K562 (cell line): ENCODE measurements around the gene UNC79. TPM values are rescaled to one million over a fixed set of nuclear protein-coding genes. Genes with fewer than 3 reads are reported as not detected.

Source experiments
- ATAC-seq: fragments of 200-7000 bp; cut with Tn5 transposase; 3 replicates; pipeline ENCODE4 v1.9.1; 2020; ENCODE audit warnings: moderate library complexity
- BruUV-seq: library from RNA; stranded (reverse); fragments of 400-500 nt; replicated peaks from 2 replicates; lab custom pipeline; 2021; lab: Mats Ljungman, UMichigan
- CTCF ChIA-PET: fragments of 300-600 bp; formaldehyde crosslinking; extraction: SDS; loops from one replicate; lab custom pipeline; 2021; ENCODE audit warnings: low intra/inter-chr PET ratio; lab: Yijun Ruan, JAX
- POLR2A ChIA-PET: fragments of 300-600, 350-650 bp; sonication (Branson Sonifier 250); formaldehyde crosslinking; extraction: SDS; loops from one replicate; lab custom pipeline; 2021; ENCODE audit warnings: antibody characterized with exemption, inconsistent platforms; lab: Yijun Ruan, JAX
- DNase-seq, 4 experiments: peaks; one replicate each; pipeline versions ENCODE4 v3.0.0 to v3.0.0-alpha.2; 2011 to 2018; ENCODE audit warnings: low spot score in 3 of 4, mixed read lengths in 3 of 4; ENCODE audit errors: extremely low read depth in 1 of 4
- FAIRE-seq: peaks from 2 replicates; lab custom pipeline; 2011; peaks lifted over from hg19 to GRCh38; lab: Jason Lieb, UNC
- H2AFZ ChIP-seq: 2 replicates; pipeline ENCODE4 v1.6.0; 2011; ENCODE audit warnings: low read depth, low read length, control low read depth, inconsistent platforms
- H3K27ac ChIP-seq: fragments of 200-600 bp; 3 replicates; pipeline ENCODE4 v1.8.0; 2011; ENCODE audit warnings: low read depth, mild to moderate bottlenecking, control low read depth, inconsistent platforms, low read length, moderate library complexity, mixed read lengths; ENCODE audit errors: extremely low read depth
- H3K27me3 ChIP-seq, 2 experiments: fragments of 300-600 bp in 1 of 2; 2 replicates in 1 of 2; 3 replicates in 1 of 2; pipeline versions ENCODE4 v1.6.0 to v1.8.0; 2011; ENCODE audit warnings: inconsistent platforms in 2 of 2, low read length in 2 of 2, mild to moderate bottlenecking in 1 of 2, mixed read lengths in 1 of 2, moderate library complexity in 1 of 2; ENCODE audit not compliant: control insufficient read depth in 2 of 2, insufficient read depth in 2 of 2
- H3K36me3 ChIP-seq: fragments of 300-600 bp; 3 replicates; pipeline ENCODE4 v1.8.0; 2011; ENCODE audit warnings: mild to moderate bottlenecking, low read length, inconsistent platforms; ENCODE audit not compliant: control insufficient read depth, insufficient read depth
- H3K4me1 ChIP-seq, 2 experiments: fragments of 200-600 bp in 1 of 2; replicated peaks in 1 of 2; 2 replicates in 1 of 2; 3 replicates in 1 of 2; pipeline versions ENCODE4 v1.5.1 to v1.8.0; 2011; ENCODE audit warnings: inconsistent platforms in 2 of 2, low read length in 2 of 2, mild to moderate bottlenecking in 1 of 2, mixed read lengths in 1 of 2, moderate library complexity in 1 of 2; ENCODE audit not compliant: control insufficient read depth in 2 of 2, insufficient read depth in 2 of 2
- H3K4me2 ChIP-seq: 2 replicates; pipeline ENCODE4 v1.6.1; 2011; ENCODE audit warnings: low read length, control low read depth, inconsistent platforms, mixed read lengths; ENCODE audit not compliant: insufficient read depth
- H3K4me3 ChIP-seq: fragments of 200-600 bp; sonication (generic), shearing (Covaris generic); 2 replicates; pipeline ENCODE4 v1.5.1; 2016; ENCODE audit warnings: control low read depth, inconsistent platforms
- H3K79me2 ChIP-seq: fragments of 200-600 bp; 3 replicates; pipeline ENCODE4 v1.8.0; 2011; ENCODE audit warnings: low read length, inconsistent platforms; ENCODE audit not compliant: control insufficient read depth, insufficient read depth
- H3K9ac ChIP-seq, 2 experiments: 2 replicates each; pipeline versions ENCODE4 v1.6.0 to v1.6.1; 2011; ENCODE audit warnings: low read depth in 2 of 2, low read length in 2 of 2, control low read depth in 1 of 2, inconsistent platforms in 1 of 2, mild to moderate bottlenecking in 1 of 2, mixed read lengths in 1 of 2; ENCODE audit not compliant: insufficient read depth in 1 of 2
- H3K9me1 ChIP-seq: one replicate; pipeline ENCODE4 v1.6.0; 2011; ENCODE audit warnings: inconsistent platforms, mild to moderate bottlenecking, low read length, moderate library complexity; ENCODE audit not compliant: control insufficient read depth, insufficient read depth
- H3K9me3 ChIP-seq: replicated peaks from 2 replicates; pipeline ENCODE4 v1.5.1; 2011; ENCODE audit warnings: low read depth, low read length, inconsistent platforms; ENCODE audit not compliant: control insufficient read depth, insufficient read depth
- H4K20me1 ChIP-seq: replicated peaks from 2 replicates; pipeline ENCODE4 v1.6.1; 2011; ENCODE audit warnings: low read length, inconsistent platforms, mixed read lengths; ENCODE audit not compliant: control insufficient read depth, insufficient read depth
- ASH1L ChIP-seq: fragments of 450-650 bp; IDR thresholded peaks from 2 replicates; pipeline ENCODE4 v1.6.1; 2018; ENCODE audit warnings: borderline replicate concordance, mild to moderate bottlenecking, low read depth; ENCODE audit not compliant: partially characterized antibody
- BRD4 ChIP-seq: fragments of 200-600 bp; sonication (generic); IDR thresholded peaks from 2 replicates; pipeline ENCODE4 v1.6.1; 2017; ENCODE audit warnings: inconsistent platforms
- FOXP1 ChIP-seq: sonication (generic); formaldehyde crosslinking; IDR thresholded peaks from 2 replicates; pipeline ENCODE4 v1.8.0; 2022; ENCODE audit warnings: mild to moderate bottlenecking, missing genetic modification reagents
- JUND ChIP-seq, 2 experiments: IDR thresholded peaks; 2 replicates in 1 of 2; 3 replicates in 1 of 2; pipeline ENCODE4 v1.6.1; 2011; ENCODE audit warnings: borderline replicate concordance in 2 of 2, low read depth in 2 of 2, low read length in 2 of 2, improper control_type of control experiment in 1 of 2, missing biosample characterization in 1 of 2, missing genetic modification characterization in 1 of 2, missing genetic modification reagents in 1 of 2
- MYNN ChIP-seq, 2 experiments: sonication (generic); formaldehyde crosslinking in 1 of 2; IDR thresholded peaks; 2 replicates each; pipeline versions ENCODE4 v1.5.0 to v1.6.1; 2016 to 2020; ENCODE audit warnings: antibody characterized with exemption in 1 of 2, missing genetic modification reagents in 1 of 2
- NCOA1 ChIP-seq: fragments of 450-650 bp; IDR thresholded peaks from 2 replicates; pipeline ENCODE4 v1.6.1; 2016; ENCODE audit warnings: low read depth
- NFRKB ChIP-seq: fragments of 450-650 bp; IDR thresholded peaks from 2 replicates; pipeline ENCODE4 v1.6.1; 2016; ENCODE audit warnings: low read depth
- NR2F6 ChIP-seq: fragments of 450-650 bp; formaldehyde crosslinking; IDR thresholded peaks from 2 replicates; pipeline ENCODE4 v1.4.0; 2020; ENCODE audit warnings: mild to moderate bottlenecking
- TAF15 ChIP-seq: fragments of 200-400 bp; formaldehyde crosslinking; IDR thresholded peaks from 2 replicates; pipeline ENCODE4 v1.6.1; 2017; ENCODE audit warnings: mild to moderate bottlenecking, low read depth, low read length, moderate library complexity
- TAF7 ChIP-seq: fragments of 450-650 bp; IDR thresholded peaks from 2 replicates; pipeline ENCODE4 v1.6.1; 2016; ENCODE audit warnings: missing genetic modification characterization, missing compliant biosample characterization
- ZEB2 ChIP-seq: fragments of 450-650 bp; IDR thresholded peaks from 2 replicates; pipeline ENCODE4 v1.6.1; 2016
- ZNF436 ChIP-seq: fragments of 250-450, 450-650 bp; sonication (Bioruptor Pico); formaldehyde crosslinking; IDR thresholded peaks from 2 replicates; pipeline ENCODE4 v1.7.0; 2020; ENCODE audit warnings: mild to moderate bottlenecking
- ZNF583 ChIP-seq: fragments of 250-450 bp; sonication (Bioruptor Pico); IDR thresholded peaks from 2 replicates; pipeline ENCODE4 v1.4.0; 2020
- WGBS: fragments of 100-300 bp; shearing (Covaris generic); methylation state at CpG from one replicate; pipeline ENCODE4 v1.1.6; 2016; ENCODE audit warnings: low coverage, mixed read lengths; ENCODE audit not compliant: insufficient coverage; ENCODE audit errors: missing lambda C conversion rate; 5-methylcytosine and 5-hydroxymethylcytosine counted together
- in situ Hi-C: fragments of 300-500 bp; cut with MboI; formaldehyde crosslinking; loops from 4 replicates; pipeline ENCODE4 v1.15.0; 2018; ENCODE audit warnings: inconsistent platforms, mixed read lengths
- intact Hi-C: fragments of 100-400 bp; cut with micrococcal nuclease; formaldehyde crosslinking; loops from 2 replicates; pipeline ENCODE4 v1.14.2; 2022
- polyA plus RNA-seq, 8 experiments: library from polyadenylated mRNA; depleted of rRNA in 4 of 8; stranded (reverse) in 5 of 8; unstranded in 3 of 8; fragments of >200 nt; fragmentation: Nextera tagmentation in 2 of 8; fragmentation: Illumina TruSeq in 1 of 8; extraction: Ambion mirVana in 2 of 8; extraction: Trizol in 1 of 8; gene quantifications; 2 replicates each; pipeline versions ENCODE4 v1.2.1 to v1.2.3, GENCODE V29; 2011 to 2014; ENCODE audit warnings: inconsistent platforms in 1 of 8, missing spikeins in 1 of 8
- total RNA-seq, 7 experiments: library from RNA; depleted of rRNA in 6 of 7; stranded (reverse); fragments of >200 nt in 6 of 7; fragmentation: Illumina TruSeq in 2 of 7; extraction: Trizol in 2 of 7; gene quantifications; 2 replicates each; pipeline versions ENCODE4 v1.2.1 to v1.2.3, GENCODE V29; 2011 to 2021; ENCODE audit warnings: low replicate concordance in 1 of 7

Gene UNC79
- total and polyA plus RNA-seq, 9 of the 15 experiments (the other 6 are each of a cell fraction or from before 2014, with no cell fraction given): under 0.01 to 0.04 (median 0.01) TPM; not detected in 6

- Histone ChIP-seq H3K9me3 (no peaks in the 10 kb centered on the region), H3K27ac (no peak overlapping the region), H3K27me3 (no peaks in the 10 kb centered on the region; a peak in 2 of 5 replicates), H3K36me3 (no peaks in the 10 kb centered on the region), H3K9ac (no peak overlapping the region), H3K79me2 (no peaks in the 10 kb centered on the region), H3K4me1 (no peaks in the 10 kb centered on the region), H3K9me1 (no peaks in the 10 kb centered on the region), H3K4me2 (no peak overlapping the region), H4K20me1 (no peaks in the 10 kb centered on the region), H3K4me3 (no peak overlapping the region), H2AFZ (no peak overlapping the region)
- no peak for DNase-seq
- no peak for FAIRE-seq
- no TSS peak for BruUV-seq
- ATAC-seq: no peak
- intact Hi-C loops (no loop called here), in situ Hi-C loops (no loop called here)
- no CpG with 5 or more reads among the region's 9 CpGs for WGBS
- TF ChIP-seq ZNF436 (CRISPR knock-in tag) (no peak), BRD4 (no peak), NFRKB (no peak)
- CTCF ChIA-PET: no interaction called here
- POLR2A ChIA-PET: no interaction called here
These were observed 295.3 kb downstream of the UNC79 start for GRCh38 chr14:93725993-93726392.

GRCh38 chr14:93727039-93727740 lies 296.5 kb downstream of the UNC79 start:
- TF ChIP-seq NCOA1 (no peak), FOXP1 (CRISPR knock-in tag) (no peak), NR2F6 (CRISPR knock-in tag) (no peak), JUND (IDR thresholded peaks at IDR 0.05; ENCODE audit: borderline replicate concordance, low read depth, low read length) (no peak), JUND (tag; IDR thresholded peaks at IDR 0.05; ENCODE audit: borderline replicate concordance, low read depth, low read length) (no peak), MYNN (IDR thresholded peaks at IDR 0.05) (no peak), MYNN (CRISPR knock-in tag; IDR thresholded peaks at IDR 0.05) (no peak), ZEB2 (no peak), ASH1L (no peak), TAF7 (tag) (no peak), ZNF583 (CRISPR knock-in tag) (no peak), TAF15 (no peak)
- no peaks in the 10 kb centered on the region; a peak in 2 of 5 replicates for H3K27me3 ChIP-seq
- no peak for ATAC-seq
- no peak overlapping the region for H3K9ac ChIP-seq
- DNase-seq: no peak
- FAIRE-seq: no peak
- no peak overlapping the region for H3K4me2 ChIP-seq
- WGBS: 0% methylated on average over 10 of the region's 23 CpGs
- ChIA-PET POLR2A (no interaction called here), CTCF (no interaction called here)
- no peak overlapping the region for H3K27ac ChIP-seq
- no peaks in the 10 kb centered on the region for H3K79me2 ChIP-seq
- H3K36me3 ChIP-seq: no peaks in the 10 kb centered on the region
- H3K9me3 ChIP-seq: no peaks in the 10 kb centered on the region
- H2AFZ ChIP-seq: no peak overlapping the region
- in situ Hi-C loops (no loop called here), intact Hi-C loops (no loop called here)
- no TSS peak for BruUV-seq
- H4K20me1 ChIP-seq: no peaks in the 10 kb centered on the region
- H3K9me1 ChIP-seq: no peaks in the 10 kb centered on the region
- H3K4me1 ChIP-seq: no peaks in the 10 kb centered on the region
- H3K4me3 ChIP-seq: no peak overlapping the region
